Cardiac muscle cell (in vitro differentiated cells and primary cell): ENCODE results near the gene MGST2. TPM values are rescaled to one million over a fixed set of nuclear protein-coding genes. Genes with fewer than 3 reads are reported as not detected.

Experiments used
- DNase-seq, 2 donors: peaks; one replicate each; pipeline versions ENCODE4 v3.0.0 to v3.0.0-alpha.2; 2010 to 2017; ENCODE audit warnings: low read depth in 1 of 2, low spot score in 1 of 2
- H3K27ac ChIP-seq: fragments of 200-600 bp; sonication (generic); 2 replicates; pipeline ENCODE4 v1.5.1; 2016
- H3K27me3 ChIP-seq: fragments of 200-600 bp; sonication (generic); 2 replicates; pipeline ENCODE4 v1.6.0; 2016; ENCODE audit warnings: control low read depth
- H3K36me3 ChIP-seq: fragments of 200-600 bp; sonication (generic); 2 replicates; pipeline ENCODE4 v1.5.1; 2016; ENCODE audit warnings: control low read depth
- H3K4me1 ChIP-seq: fragments of 200-600 bp; sonication (generic); 2 replicates; pipeline ENCODE4 v1.8.1; 2017; ENCODE audit warnings: low read depth, mild to moderate bottlenecking, mixed run types
- H3K4me3 ChIP-seq: fragments of 200-600 bp; sonication (generic); 2 replicates; pipeline ENCODE4 v1.5.1; 2016; ENCODE audit warnings: mild to moderate bottlenecking
- H3K9me3 ChIP-seq: fragments of 200-600 bp; sonication (generic); 2 replicates; pipeline ENCODE4 v1.5.1; 2017; ENCODE audit warnings: low read depth, mild to moderate bottlenecking, control low read depth
- CTCF ChIP-seq: IDR thresholded peaks from 2 replicates; pipeline ENCODE4 v1.5.1; 2012; ENCODE audit warnings: low read depth, mild to moderate bottlenecking, low read length
- polyA plus RNA-seq: library from polyadenylated mRNA; unstranded; fragments of >200 nt; fragmentation: Nextera tagmentation; extraction: Ambion mirVana; gene quantifications from 2 replicates; pipeline ENCODE4 v1.2.1, GENCODE V29; 2016
- total RNA-seq: library from RNA; depleted of rRNA; stranded (reverse); fragments of >200 nt; gene quantifications from 2 replicates; pipeline ENCODE4 v1.2.3, GENCODE V29; 2016

The MGST2 gene
- total and polyA plus RNA-seq, 2 experiments from 2014 or later: 36.5 to 90.8 TPM

GRCh38 chr4:139682741-139683151 lies 17.1 kb downstream of the MGST2 start:
- DNase-seq: peak in 1 of 2 donors; percentile 62

GRCh38 chr4:139684351-139684750 lies 18.7 kb downstream of the MGST2 start:
- Histone ChIP-seq H3K36me3 (peaks cover 5% of the 10 kb centered on the region), H3K4me1 (peaks cover 33% of the 10 kb centered on the region), H3K27me3 (no peaks in the 10 kb centered on the region), H3K27ac (no peak overlapping the region), H3K4me3 (no peak overlapping the region), H3K9me3 (no peaks in the 10 kb centered on the region)
- DNase-seq: no peak
- no peak for TF ChIP-seq CTCF

More at GRCh38 chr4:139682741-139683151, 17.1 kb downstream of the MGST2 start:
- Histone ChIP-seq H3K27me3 (no peaks in the 10 kb centered on the region), H3K4me1 (peaks cover 28% of the 10 kb centered on the region), H3K36me3 (peaks cover 15% of the 10 kb centered on the region), H3K9me3 (no peaks in the 10 kb centered on the region), H3K27ac (peak overlapping the region; percentile 62), H3K4me3 (no peak overlapping the region)
- no peak for TF ChIP-seq CTCF

GRCh38 chr4:139685180-139685579 lies 19.6 kb downstream of the MGST2 start:
- no peak for TF ChIP-seq CTCF
- H3K4me1 ChIP-seq: peaks cover 33% of the 10 kb centered on the region
- no peaks in the 10 kb centered on the region for H3K27me3 ChIP-seq
- H3K36me3 ChIP-seq: no peaks in the 10 kb centered on the region
- H3K4me3 ChIP-seq: no peak overlapping the region
- DNase-seq: no peak
- no peak overlapping the region for H3K27ac ChIP-seq
- H3K9me3 ChIP-seq: no peaks in the 10 kb centered on the region

- Histone ChIP-seq H3K9me3 (no peaks in the 10 kb centered on the region), H3K36me3 (no peaks in the 10 kb centered on the region), H3K27me3 (no peaks in the 10 kb centered on the region), H3K4me3 (no peak overlapping the region), H3K27ac (peak overlapping the region; percentile 72), H3K4me1 (peaks cover 38% of the 10 kb centered on the region)
- no peak for DNase-seq
- TF ChIP-seq CTCF: no peak
Measured at GRCh38 chr4:139686130-139686529, 20.5 kb downstream of the MGST2 start.

- H3K9me3 ChIP-seq: no peaks in the 10 kb centered on the region
- peaks cover 42% of the 10 kb centered on the region for H3K4me1 ChIP-seq
- no peak for DNase-seq
- no peaks in the 10 kb centered on the region for H3K36me3 ChIP-seq
- peak overlapping the region; percentile 72 for H3K27ac ChIP-seq
- H3K4me3 ChIP-seq: no peak overlapping the region
- no peaks in the 10 kb centered on the region for H3K27me3 ChIP-seq
- no peak for TF ChIP-seq CTCF
Measured at GRCh38 chr4:139686988-139687387, 21.4 kb downstream of the MGST2 start.
